Measurements from ENCODE around the gene USH1C.

GRCh38 chr11:17473071-17473744, 71.0 kb downstream of the USH1C start:
- TF ChIP-seq, protein P1, sequence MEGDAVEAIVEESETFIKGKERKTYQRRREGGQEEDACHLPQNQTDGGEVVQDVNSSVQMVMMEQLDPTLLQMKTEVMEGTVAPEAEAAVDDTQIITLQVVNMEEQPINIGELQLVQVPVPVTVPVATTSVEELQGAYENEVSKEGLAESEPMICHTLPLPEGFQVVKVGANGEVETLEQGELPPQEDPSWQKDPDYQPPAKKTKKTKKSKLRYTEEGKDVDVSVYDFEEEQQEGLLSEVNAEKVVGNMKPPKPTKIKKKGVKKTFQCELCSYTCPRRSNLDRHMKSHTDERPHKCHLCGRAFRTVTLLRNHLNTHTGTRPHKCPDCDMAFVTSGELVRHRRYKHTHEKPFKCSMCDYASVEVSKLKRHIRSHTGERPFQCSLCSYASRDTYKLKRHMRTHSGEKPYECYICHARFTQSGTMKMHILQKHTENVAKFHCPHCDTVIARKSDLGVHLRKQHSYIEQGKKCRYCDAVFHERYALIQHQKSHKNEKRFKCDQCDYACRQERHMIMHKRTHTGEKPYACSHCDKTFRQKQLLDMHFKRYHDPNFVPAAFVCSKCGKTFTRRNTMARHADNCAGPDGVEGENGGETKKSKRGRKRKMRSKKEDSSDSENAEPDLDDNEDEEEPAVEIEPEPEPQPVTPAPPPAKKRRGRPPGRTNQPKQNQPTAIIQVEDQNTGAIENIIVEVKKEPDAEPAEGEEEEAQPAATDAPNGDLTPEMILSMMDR (IDR thresholded peaks at IDR 0.05), result no peak
- no peak for TF ChIP-seq EP300 (IDR thresholded peaks at IDR 0.05)

Measured in ovary (tissue), 3 donors.